GM21576 (cell line): ENCODE data around the gene SCG2.

Source experiments
- ATAC-seq: cut with Tn5 transposase; IDR thresholded peaks from one replicate; pipeline ENCODE4 v1.9.1; 2021; ENCODE audit warnings: mild to moderate bottlenecking, moderate library complexity; ENCODE audit not compliant: unreplicated experiment

The SCG2 gene, protein sequence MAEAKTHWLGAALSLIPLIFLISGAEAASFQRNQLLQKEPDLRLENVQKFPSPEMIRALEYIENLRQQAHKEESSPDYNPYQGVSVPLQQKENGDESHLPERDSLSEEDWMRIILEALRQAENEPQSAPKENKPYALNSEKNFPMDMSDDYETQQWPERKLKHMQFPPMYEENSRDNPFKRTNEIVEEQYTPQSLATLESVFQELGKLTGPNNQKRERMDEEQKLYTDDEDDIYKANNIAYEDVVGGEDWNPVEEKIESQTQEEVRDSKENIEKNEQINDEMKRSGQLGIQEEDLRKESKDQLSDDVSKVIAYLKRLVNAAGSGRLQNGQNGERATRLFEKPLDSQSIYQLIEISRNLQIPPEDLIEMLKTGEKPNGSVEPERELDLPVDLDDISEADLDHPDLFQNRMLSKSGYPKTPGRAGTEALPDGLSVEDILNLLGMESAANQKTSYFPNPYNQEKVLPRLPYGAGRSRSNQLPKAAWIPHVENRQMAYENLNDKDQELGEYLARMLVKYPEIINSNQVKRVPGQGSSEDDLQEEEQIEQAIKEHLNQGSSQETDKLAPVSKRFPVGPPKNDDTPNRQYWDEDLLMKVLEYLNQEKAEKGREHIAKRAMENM

DNA sequence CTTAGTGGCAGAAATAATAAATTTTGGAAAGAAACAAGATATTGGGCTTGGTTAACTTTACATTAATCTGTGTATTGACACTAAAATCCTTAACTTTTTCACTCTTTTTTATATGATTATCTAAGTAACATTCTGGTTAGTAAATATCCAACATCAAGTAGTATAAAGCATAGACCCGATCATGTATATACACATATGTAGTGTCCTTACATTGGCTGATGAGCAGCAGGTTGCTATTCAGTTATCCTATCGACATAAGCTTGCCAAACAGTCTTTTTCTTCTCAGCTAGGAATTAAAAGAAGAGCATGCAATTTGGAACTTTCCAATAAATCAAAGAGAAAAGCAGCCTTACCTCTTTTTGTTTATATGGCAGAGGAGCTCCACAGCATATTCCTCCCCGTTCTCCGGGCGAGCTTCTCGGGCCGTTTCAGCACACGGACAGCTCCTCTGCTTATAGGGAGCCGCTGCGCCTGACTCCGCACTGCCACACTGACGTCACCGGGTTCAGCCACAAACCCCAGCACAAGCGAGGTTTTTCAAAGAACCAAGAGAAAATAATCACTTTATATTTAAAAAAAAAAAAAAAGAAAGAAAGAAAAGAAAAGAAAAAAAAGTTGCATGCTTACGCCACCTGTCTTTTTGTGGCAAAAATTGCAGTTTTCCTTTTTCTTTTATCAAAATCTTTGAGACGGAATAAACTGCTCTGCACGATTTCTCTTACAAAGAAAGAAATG, at the start of gene SCG2:
TSS of gene SCG2 (minus strand) at position 430 of the 735 bp plus-strand sequence. CDS start 3,079 bp downstream, outside the sequence.
- ATAC-seq = peak; percentile 92

DNA sequence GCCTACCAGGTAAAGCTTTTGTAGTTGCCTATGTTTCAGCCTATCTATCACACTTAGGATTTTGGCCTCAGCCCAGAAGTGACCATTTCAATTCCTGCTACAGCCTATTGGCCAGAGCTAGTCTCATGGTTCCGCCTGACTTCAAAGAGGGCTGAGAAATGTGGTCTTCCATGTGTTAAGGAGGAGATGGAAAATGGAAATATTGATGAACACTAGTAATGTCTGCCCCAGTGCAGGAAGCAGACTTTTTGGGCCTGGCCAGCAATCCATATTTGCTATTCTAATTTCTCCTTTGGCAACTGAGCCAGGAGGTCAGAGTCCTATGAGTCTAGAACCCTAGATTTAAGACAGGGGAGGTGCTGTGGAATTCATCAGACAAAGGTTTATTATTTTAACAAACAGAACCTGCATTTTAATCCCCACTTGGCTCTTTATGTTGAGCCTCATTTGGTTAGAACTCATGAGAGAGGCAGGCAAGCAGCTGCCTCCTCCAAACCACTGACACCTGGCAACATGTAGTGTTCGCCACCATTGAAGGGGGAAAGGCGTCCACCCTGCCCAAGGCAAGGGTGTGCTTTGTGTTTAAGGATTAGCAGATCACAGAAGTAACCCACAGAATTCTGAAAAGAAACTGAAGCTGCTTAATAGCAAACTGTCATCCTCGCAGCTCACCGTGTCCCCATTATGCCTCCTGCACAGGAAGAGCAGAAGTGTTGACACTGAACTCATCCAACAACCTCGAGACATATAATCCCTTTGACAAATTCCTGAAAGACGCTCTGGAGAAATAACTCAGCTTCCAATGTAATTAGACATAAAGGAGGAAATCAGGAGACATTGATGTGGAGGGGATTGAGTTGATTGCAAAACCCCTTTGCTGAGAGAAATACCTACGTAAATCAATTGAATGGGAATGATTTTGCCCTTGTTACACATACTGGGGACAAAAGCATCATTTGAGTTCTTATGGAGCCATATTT, 47.7 kb upstream of the SCG2 start:
- ATAC-seq = no peak

DNA sequence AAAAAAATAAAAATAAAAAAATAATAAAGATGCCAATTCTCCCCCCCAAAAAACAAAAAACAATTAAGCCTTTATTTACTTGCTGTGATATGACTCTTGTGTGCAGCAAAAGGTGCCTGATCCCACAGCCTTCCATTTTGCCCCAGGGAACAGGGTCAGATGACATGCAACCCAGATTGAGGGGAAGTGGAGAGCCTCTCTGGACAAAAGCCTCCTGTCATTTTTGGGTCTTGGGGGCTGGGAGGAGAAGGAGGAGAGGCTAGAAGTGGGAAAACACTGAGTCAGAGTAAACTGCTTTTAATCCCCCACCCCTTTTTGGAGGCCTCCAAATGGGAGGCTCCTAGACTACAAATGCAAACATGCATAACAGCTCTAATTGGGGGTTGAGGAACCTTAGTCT, 46.6 kb upstream of the SCG2 start:
- no peak for ATAC-seq

DNA sequence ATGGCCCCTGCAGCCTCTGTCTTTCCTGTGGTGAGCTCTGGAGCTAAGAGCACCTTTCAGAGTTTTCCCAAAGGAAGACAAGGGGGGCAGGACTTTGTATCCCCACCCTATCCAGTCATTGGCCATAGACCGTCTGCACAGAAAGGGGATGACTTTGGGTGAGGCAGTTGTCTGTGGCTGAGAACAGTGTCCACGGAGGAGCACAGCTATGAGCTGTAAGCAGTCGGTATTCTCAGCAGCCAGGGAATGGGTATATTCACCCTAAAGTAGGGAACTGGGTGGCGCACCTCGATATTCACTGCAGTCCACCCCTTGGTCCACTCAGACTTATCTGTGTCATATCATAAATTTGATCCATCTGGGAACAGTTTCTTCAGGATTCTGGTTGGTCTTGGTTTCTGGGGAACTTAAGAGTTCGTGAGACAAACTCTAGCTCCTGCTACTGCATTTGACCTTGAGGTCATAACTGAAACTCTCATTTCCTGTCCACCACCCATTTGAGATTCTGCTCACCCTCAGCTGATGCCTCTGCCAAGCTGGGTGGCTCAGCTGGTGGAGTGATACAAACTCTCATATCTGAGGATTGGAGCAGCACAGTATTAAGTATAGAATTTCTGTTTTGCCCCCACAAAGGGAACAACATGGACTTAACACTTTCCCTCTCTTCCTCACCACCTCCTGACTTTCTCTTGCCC, 45.2 kb upstream of the SCG2 start:
- ATAC-seq = peak; percentile 96

DNA sequence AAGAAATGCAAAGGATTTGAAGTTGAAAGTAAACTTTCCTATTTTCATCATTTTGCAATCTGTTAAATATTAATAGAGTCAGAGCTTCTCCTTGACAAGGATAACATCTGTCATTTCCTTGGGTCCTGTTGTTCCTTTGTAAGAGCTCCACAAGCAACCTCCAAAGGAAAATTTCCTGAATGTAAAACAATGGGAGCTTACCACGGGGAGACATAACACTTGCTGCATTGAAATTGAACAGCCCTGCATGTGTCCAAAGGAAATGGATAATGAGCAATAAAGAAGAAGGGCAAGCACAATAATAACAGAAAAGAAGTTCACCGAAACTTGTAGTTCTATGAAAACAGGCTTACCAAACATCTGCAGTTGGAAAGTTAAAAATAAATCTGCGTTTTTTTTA, 42.0 kb upstream of the SCG2 start:
- no peak for ATAC-seq

DNA sequence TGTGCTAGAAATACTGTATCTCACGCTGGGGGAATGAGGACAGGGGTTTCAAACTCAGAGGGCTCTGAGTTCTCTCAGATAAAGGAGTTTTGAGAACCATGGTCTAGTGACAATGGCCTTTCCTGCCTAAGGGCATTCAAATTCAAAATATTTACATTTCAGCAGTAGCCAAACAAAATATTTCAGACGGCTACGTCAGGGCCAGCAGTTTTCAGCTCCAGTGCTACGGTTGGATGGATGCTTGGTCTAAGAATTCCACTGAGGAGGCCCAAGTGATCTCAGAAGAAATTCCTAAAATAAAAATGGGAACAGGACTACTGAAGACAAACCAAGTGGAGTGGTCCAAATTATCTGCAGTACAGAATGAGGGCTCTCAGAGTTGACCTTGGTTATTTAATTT, 41.1 kb upstream of the SCG2 start:
- no peak for ATAC-seq

DNA sequence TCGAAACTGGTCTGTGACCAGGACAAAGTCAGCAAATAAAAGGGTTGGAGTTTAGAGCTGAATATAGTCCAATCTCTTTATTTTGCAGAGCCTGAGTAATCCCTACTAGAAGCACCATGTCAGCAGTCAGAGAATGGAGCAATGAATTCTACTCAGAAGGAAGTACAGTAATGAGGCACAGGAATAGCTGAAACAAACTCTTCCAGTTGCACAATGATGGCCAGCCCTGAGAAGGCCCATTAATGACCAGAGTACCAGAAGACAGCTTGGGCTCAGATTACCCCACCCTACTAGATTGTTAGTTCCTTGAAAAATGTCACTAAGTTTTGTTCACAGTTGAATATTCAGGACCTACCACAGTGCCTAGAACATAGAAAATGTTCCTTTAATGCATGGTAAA, 40.3 kb upstream of the SCG2 start:
- ATAC-seq = no peak

DNA sequence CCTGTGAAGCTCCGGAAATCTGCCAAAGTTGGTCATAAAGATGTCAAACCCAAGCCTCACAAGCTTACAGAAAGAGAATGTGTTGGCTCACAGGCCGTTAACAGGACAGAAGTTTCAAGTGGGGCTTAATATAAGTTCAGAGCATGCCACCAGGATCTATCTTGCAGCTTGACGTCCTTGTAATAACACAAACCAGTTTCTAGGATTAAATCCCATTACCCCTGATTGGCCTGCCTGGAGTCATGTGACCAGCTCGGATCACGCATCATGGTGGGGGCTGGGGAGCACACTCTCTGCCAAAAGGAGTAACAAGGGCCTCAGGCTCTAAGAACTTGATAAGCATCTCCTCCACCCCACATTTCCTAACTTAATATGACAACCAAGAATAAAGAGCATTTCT, 38.9 kb upstream of the SCG2 start:
- no peak for ATAC-seq

DNA sequence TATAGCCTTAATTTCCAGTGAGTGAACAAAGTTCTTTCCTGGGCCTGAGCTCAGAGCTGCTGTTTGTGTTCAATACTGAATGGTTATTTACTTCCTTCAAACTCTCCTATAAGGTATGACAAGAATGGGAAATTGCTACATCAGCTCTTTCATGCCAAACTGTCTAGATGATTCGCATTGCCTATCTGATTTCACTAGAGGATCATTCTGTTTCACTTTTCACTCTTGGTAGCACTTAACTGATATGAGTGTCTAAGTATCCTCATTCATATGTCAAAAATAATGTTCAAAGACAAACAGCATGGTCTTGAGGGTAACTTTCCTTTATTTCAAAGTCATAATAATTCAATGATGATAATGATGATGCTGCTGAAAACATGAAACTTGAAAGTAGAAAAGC, 32.9 kb upstream of the SCG2 start:
- ATAC-seq = no peak

DNA sequence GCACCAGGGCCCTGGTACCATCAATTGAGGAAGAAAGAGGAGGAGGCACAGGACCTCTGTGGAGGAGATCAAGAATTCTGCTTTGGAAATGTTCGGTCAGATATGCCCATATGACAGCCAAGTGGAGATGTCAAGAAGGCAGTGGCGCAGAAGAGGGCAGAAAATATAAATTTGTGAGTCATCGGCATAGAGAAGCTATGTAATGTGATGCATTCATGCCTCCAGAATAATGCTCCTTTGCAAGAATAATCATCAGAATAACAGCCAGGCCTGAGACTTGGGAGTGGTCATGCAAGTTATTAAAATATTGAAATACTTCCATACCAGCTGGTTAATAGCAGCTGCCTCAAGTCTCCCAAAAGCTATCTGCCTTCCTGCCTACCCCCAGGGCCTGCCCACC, 32.1 kb upstream of the SCG2 start:
- ATAC-seq = no peak

DNA sequence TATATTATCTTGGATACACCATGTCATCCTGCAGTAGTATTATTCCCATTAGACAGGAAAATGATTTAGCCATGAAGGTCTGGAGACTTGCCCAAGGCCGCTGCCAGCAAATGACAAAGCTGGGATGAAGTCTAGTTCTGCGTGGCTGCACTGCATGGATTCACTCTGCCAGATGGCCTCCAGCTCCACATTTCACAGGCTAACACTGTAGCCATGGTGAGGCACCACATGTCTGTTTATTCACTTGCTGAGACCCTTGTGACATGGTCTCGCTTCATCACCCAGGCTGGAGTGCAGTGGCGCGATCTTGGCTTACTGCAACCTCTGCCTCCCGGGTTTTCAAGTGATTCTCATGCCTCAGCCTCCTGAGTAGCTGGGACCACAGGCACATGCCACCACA, 31.5 kb upstream of the SCG2 start:
- no peak for ATAC-seq

DNA sequence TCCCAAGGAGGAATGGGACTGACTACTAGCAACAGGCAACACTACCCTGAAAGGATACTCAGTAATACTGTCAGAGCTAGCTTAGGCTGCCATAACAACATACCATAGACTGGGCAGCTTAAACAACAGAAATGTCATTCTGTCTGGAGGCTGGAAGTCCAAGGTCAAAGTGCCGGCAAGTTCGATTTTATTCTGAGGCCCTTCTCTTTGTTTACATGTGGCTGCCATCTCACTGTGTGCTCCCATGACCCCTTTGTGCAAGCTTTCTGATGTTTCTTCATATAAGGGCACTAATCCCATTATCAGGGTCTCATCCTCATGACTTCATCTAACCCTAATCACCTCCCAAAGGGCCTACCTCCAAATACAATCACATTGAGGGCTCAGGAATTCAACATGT, 30.7 kb upstream of the SCG2 start:
- ATAC-seq = no peak

DNA sequence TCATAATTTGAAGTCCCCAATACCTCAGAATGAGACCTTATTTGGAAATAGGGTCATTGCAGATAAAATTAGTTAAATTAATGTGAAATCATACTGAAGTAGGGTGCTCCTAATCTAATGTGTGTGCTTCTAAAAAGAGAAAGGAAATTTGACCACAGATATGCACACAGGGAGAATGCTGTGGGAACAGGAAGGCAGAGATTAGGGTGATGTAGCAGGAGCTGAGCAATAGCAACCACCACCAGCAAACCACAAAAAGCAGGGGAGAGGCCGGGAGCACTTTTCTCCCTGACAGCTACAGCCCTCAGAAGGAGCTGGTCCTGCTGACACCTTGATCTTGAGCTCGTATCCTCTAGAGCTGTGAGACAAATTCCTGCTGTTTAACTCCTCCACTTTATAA, 24.6 kb upstream of the SCG2 start:
- no peak for ATAC-seq

DNA sequence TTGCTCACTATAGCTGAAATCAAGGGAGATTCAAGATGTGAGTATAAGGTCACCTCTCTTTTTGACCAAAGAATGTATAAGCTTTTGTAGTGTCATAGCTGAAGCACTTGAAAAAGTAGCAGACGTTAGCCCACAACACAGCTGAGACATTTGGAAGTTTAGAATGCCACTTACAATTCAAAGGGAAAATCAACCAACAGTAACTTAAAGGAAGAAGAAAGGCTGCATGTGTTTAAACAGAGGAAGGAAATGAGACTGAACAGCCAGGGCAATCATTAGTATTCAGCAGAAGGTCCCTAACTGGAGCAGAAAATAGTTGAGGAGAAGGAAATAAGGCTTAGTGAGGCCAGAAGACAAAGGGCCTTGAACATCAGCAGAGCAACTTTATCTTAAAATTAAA, 23.5 kb upstream of the SCG2 start:
- no peak for ATAC-seq

DNA sequence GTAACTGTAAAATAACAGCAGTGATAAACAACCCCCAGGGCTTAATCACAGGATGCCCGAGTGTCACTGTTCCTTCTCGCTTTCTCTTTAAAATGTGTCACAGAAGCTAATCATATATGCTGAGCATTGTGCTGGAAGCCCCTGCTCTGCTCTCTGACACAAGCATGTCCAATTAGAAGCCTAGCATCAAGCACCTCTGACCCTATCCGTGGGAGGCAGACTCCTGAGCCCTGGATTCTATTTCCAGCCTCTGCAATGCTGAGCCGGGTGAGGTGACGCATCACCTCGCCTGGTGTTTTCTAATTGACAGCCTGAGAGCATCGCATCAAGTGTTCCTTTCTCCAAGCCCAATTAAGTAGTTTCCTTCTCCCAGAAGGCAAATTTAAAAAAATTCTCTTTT, 19.7 kb upstream of the SCG2 start:
- no peak for ATAC-seq

DNA sequence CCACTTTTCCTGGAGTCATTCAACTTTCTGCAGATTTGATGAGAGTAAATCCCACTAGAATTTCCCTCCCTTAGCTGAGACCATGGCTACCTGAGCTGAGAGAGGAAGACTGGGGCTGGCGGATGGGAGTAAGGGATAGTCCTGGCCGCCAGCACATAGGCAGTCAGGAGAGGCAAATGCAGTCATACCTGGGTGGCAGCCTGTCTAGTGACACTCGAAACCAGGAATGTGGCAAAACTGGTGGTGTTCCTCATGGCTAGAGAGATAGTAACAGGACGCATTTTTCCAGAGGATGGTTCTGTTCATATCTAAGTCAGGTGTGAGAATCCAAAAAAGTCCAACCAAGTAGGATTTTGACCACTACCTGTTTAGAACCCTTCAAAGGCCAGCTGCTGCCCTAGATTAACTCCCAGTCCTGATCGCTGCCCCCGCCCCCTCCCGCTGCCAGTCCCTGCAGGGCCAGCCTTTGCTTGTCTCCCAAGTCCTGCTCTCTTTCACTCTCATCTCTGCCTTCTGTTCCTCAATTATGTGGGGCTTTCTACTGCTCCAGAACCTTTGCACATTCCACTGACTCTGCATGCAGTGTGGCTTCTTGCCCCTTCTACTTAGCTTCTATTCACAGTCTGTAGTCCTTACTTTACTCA, 17.4 kb upstream of the SCG2 start:
- ATAC-seq = no peak

DNA sequence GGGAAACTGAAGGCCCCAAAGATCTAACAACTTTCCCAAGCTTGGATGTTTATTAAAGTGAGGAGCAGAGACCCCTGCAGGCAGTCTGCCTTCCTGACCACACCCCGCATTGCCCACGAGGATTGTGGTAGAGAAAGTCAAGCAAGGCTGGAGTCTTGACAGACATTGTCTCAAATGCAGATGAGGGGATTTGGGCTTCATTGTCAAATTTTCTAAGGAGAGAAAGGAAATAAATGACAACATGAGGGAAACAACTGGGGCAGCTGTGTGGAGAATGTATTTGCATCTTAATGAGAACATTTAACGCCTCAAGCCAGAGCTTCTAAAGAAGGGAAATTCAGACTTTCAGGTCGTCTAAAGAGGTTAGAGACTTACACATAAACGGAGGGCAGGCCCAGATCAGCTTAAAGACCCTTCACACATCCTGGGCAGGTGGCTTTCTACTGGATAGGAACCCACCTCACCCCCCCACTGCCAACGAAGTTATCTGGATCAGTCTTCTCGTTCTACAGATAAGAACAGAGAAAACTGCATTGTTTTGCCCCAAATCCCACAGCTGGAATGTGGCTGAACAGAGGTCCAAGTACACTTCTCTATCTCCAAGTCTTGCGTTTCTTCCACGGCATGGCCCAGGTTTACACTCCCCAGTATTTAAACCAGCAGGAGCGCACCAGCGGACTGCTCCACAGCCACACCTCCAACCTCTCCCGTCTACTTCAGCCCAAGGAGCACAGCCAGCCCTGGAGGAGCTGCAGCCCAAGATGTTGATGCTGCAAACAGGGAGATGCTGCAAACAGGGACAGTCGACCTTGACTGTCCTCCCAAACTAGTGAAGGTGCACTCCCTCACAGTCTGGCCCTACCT, 16.2 kb upstream of the SCG2 start:
- ATAC-seq = no peak

DNA sequence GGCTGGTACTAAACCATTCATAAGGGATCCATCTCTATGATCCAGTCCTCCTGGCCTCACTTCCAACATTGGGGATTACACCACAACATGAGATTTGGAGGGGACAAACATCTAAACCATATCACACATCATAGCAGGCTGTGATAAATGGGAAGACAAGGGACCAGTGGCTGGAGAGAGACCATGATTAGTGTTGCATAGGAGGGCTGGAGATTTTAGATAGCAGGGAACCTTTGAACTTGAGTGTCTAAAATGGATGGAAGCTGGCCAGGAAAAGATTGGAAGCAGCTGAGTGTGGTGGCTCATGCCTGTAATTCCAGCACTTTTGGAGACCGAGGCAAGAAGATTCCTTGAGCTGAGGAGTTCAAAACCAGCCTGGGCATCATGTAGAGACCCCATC, 12.4 kb upstream of the SCG2 start:
- ATAC-seq = no peak
